Tibial nerve (tissue), 4 donors: ENCODE data around the gene RABEP2.

Source experiments
- EP300 ChIP-seq, 2 donors: sonication (generic); formaldehyde crosslinking; IDR thresholded peaks; one replicate each; pipeline ENCODE4 v1.6.1; 2017; ENCODE audit warnings: antibody characterized with exemption in 2 of 2, mild to moderate bottlenecking in 1 of 2
- POLR2A ChIP-seq, 2 donors: fragments of 450-650 bp; IDR thresholded peaks; one replicate each; pipeline ENCODE4 v1.6.1; 2017; ENCODE audit warnings: antibody characterized with exemption in 2 of 2, mild to moderate bottlenecking in 2 of 2, moderate library complexity in 2 of 2
- TF ChIP-seq, protein P1 (sequence below), 5 experiments: fragments of 200-600 bp in 3 of 5; fragments of 450-650 bp in 2 of 5; sonication (generic) in 3 of 5; IDR thresholded peaks; one replicate each; pipeline ENCODE4 v1.5.1; 2016 to 2019; ENCODE audit warnings: antibody characterized with exemption in 5 of 5, mild to moderate bottlenecking in 3 of 5, moderate library complexity in 2 of 5

DNA sequence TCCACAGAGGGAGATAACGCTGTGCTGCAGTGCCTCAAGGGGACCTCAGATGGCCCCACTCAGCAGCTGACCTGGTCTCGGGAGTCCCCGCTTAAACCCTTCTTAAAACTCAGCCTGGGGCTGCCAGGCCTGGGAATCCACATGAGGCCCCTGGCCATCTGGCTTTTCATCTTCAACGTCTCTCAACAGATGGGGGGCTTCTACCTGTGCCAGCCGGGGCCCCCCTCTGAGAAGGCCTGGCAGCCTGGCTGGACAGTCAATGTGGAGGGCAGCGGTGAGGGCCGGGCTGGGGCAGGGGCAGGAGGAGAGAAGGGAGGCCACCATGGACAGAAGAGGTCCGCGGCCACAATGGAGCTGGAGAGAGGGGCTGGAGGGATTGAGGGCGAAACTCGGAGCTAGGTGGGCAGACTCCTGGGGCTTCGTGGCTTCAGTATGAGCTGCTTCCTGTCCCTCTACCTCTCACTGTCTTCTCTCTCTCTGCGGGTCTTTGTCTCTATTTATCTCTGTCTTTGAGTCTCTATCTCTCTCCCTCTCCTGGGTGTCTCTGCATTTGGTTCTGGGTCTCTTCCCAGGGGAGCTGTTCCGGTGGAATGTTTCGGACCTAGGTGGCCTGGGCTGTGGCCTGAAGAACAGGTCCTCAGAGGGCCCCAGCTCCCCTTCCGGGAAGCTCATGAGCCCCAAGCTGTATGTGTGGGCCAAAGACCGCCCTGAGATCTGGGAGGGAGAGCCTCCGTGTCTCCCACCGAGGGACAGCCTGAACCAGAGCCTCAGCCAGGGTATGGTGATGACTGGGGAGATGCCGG is 7.5 kb upstream of the RABEP2 start:
- TF ChIP-seq, protein P1, sequence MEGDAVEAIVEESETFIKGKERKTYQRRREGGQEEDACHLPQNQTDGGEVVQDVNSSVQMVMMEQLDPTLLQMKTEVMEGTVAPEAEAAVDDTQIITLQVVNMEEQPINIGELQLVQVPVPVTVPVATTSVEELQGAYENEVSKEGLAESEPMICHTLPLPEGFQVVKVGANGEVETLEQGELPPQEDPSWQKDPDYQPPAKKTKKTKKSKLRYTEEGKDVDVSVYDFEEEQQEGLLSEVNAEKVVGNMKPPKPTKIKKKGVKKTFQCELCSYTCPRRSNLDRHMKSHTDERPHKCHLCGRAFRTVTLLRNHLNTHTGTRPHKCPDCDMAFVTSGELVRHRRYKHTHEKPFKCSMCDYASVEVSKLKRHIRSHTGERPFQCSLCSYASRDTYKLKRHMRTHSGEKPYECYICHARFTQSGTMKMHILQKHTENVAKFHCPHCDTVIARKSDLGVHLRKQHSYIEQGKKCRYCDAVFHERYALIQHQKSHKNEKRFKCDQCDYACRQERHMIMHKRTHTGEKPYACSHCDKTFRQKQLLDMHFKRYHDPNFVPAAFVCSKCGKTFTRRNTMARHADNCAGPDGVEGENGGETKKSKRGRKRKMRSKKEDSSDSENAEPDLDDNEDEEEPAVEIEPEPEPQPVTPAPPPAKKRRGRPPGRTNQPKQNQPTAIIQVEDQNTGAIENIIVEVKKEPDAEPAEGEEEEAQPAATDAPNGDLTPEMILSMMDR (IDR thresholded peaks at IDR 0.05), result no peak
- TF ChIP-seq POLR2A (IDR thresholded peaks at IDR 0.05) (no peak), EP300 (IDR thresholded peaks at IDR 0.05) (no peak)
